ENCODE results near the gene ZBED5. TPM values are rescaled to one million over a fixed set of nuclear protein-coding genes. Genes with fewer than 3 reads are reported as not detected.

The ZBED5 gene
- polyA plus RNA-seq, 4 donors, result 11.9 to 54.2 (median 17.1) TPM

DNA sequence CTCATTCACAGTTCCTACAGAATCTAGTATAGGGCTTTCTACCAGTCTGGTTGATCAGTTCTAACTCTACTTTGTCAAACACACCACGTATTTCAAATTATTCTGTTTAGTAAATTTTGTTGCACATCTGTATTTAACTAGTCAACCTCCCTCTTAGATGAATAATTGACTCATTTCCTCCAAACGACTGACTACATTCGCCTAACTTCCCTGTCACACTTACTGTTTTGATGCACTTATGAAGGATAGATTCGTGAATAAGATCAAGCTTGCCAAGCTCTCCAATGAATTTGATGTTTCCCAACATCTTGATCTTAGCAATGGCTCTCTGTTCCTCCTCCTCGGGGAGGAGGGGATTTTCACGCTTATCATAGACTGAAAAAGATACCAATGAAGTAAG lies 54.2 kb downstream of the ZBED5 start:
- no peak for DNase-seq
- Histone ChIP-seq H3K4me3 (ENCODE audit: low read depth in 1 of 3, low read length in 3 of 3) (no peak overlapping the region), H3K9me3 (ENCODE audit: control insufficient read depth in 2 of 2, insufficient read depth in 1 of 2, low read depth in 1 of 2, low read length in 1 of 2) (no peaks in the 10 kb centered on the region), H3K27me3 (ENCODE audit: control insufficient read depth in 3 of 3, insufficient read depth in 3 of 3, low read length in 3 of 3) (no peaks in the 10 kb centered on the region), H3K27ac (ENCODE audit: low read depth in 1 of 3, low read length in 2 of 3) (no peak overlapping the region), H3K4me1 (ENCODE audit: control insufficient read depth in 3 of 3, insufficient read depth in 2 of 3, low read depth in 1 of 3, low read length in 2 of 3) (peaks cover 2 to 7% (median 3%) of the 10 kb centered on the region in 3 donors), H3K36me3 (ENCODE audit: control insufficient read depth in 3 of 3, insufficient read depth in 2 of 3, low read depth in 1 of 3, low read length in 3 of 3) (peaks cover 27 to 46% (median 38%) of the 10 kb centered on the region in 3 donors)
- 63 to 73% (median 71%) methylated on average over 6 of the region's 6 CpGs for WGBS, 3 donors
- no peak for FAIRE-seq

Other genes with a start within 250 kb of the ZBED5 start
- gene IRAG1, start 164.3 kb downstream of the ZBED5 start, polyA plus RNA-seq, result 1 to 10 TPM in 3 of 4 donors, under 1 TPM in 1; 0.45 to 9.0 (median 3.0) TPM
- 10 to 100 TPM; 14.1 to 44.7 (median 16.5) TPM for gene CTR9, start 106.8 kb downstream of the ZBED5 start, polyA plus RNA-seq
- 100 to 1,000 TPM; 208 to 449 (median 245) TPM for gene EIF4G2, start 49.1 kb downstream of the ZBED5 start, polyA plus RNA-seq

Data from small intestine (tissue), 7 donors.